HFF-Myc (cell line): Measurements from ENCODE around the gene ZBTB43.
"Not testable (repeated sequence)": the region's sequence is repeated elsewhere in the genome, so short reads cannot be mapped to it uniquely, and the experiment has no call there.

Experiments
- DNase-seq: peaks from one replicate; pipeline ENCODE4 v3.0.0-alpha.2; 2011; ENCODE audit warnings: low read depth; ENCODE audit errors: extremely low read depth
- H3K4me3 ChIP-seq: replicated peaks from 2 replicates; pipeline ENCODE4 v1.5.1; 2011; ENCODE audit warnings: low read depth, mild to moderate bottlenecking, control low read depth, low read length
- TF ChIP-seq, protein P1 (sequence below): IDR thresholded peaks from 2 replicates; pipeline ENCODE4 v1.5.1; 2012; ENCODE audit warnings: mild to moderate bottlenecking, low read depth, low read length, control low read depth; ENCODE audit errors: missing control alignments

Gene ZBTB43

GRCh38 chr9:126782053-126782388 is 22.8 kb upstream of the ZBTB43 start:
- TF ChIP-seq, protein P1, sequence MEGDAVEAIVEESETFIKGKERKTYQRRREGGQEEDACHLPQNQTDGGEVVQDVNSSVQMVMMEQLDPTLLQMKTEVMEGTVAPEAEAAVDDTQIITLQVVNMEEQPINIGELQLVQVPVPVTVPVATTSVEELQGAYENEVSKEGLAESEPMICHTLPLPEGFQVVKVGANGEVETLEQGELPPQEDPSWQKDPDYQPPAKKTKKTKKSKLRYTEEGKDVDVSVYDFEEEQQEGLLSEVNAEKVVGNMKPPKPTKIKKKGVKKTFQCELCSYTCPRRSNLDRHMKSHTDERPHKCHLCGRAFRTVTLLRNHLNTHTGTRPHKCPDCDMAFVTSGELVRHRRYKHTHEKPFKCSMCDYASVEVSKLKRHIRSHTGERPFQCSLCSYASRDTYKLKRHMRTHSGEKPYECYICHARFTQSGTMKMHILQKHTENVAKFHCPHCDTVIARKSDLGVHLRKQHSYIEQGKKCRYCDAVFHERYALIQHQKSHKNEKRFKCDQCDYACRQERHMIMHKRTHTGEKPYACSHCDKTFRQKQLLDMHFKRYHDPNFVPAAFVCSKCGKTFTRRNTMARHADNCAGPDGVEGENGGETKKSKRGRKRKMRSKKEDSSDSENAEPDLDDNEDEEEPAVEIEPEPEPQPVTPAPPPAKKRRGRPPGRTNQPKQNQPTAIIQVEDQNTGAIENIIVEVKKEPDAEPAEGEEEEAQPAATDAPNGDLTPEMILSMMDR: no peak
- no peak overlapping the region for H3K4me3 ChIP-seq
- DNase-seq: no peak

DNA sequence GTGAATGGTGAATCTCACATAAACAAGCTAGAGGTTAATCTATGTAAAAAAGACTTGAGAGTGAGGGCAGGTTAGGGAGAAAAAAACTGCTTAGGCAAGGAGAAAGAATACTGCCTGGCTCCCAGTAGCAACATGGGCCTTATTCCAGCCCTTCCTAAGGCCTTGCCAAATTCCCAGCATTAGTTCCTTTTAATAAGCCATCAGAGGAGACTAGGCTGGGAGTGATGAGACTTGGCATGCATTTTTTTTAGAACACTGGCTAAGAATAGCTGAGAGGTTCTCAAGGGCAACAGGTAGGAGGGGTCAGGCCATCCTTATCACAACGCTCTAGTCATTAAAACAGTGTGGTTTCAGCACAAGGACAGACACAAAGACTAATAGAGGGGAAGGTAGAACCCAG is 20.9 kb upstream of the ZBTB43 start:
- no peak overlapping the region for H3K4me3 ChIP-seq
- TF ChIP-seq, protein P1: no peak
- DNase-seq: no peak

DNA sequence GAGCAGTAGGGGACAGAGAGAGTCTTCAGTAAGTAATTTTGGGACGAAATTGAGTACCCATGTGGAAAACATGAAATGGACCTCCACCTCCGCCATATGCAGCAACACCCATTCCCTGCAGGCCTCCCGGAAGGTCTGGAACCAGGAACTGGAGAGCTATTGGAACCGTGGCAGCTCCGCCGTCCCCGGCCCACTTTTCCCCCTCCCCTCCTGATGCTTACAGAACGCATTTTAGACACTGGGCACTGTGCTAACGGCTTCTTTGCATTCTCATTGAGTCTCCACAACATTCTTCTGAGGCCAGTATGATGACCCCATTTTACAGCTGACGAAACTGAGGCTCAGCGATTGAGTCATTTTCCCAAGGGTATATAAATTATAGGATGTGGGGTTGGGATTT is 20.4 kb upstream of the ZBTB43 start:
- TF ChIP-seq, protein P1: no peak

GRCh38 chr9:126784841-126785240 is 20.0 kb upstream of the ZBTB43 start:
- not testable (repeated sequence) for DNase-seq, H3K4me3 ChIP-seq

More for the DNA sequence above, 20.4 kb upstream of the ZBTB43 start:
- DNase-seq: no peak
- H3K4me3 ChIP-seq: no peak overlapping the region

GRCh38 chr9:126788046-126788445 is 16.8 kb upstream of the ZBTB43 start:
- no peak for DNase-seq
- TF ChIP-seq, protein P1: no peak

GRCh38 chr9:126788634-126789349 is 16.0 kb upstream of the ZBTB43 start:
- TF ChIP-seq, protein P1: no peak
- H3K4me3 ChIP-seq: no peak overlapping the region
- DNase-seq: peak; percentile 11

More at GRCh38 chr9:126788046-126788445, 16.8 kb upstream of the ZBTB43 start:
- H3K4me3 ChIP-seq: no peak overlapping the region

DNA sequence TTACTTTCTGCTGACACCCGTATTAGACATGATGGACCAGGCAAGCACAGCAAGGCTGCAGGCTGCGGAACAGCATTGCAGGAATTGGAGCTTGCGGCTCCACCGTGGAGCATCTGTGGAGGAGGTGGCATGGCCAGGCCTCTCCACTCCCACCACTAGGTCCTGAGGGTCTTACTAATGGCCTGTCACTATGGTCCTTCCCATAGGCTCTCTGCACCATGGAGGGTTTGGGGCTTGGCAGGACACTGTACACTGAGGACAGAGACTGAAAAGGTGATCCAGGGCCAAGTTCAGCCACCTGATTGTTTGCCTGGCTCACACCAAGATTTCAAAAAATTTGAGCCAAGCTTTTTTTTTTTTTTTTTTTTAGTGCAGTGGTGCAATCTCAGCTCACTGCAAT is 14.3 kb upstream of the ZBTB43 start:
- TF ChIP-seq, protein P1: no peak
- no peak for DNase-seq
- H3K4me3 ChIP-seq: no peak overlapping the region
